ENCODE data around the gene RALGPS2. TPM values are rescaled to one million over a fixed set of nuclear protein-coding genes. Genes with fewer than 3 reads are reported as not detected.

The RALGPS2 gene
- total and polyA plus RNA-seq, 9 of the 15 experiments (the other 6 are each of a cell fraction or from before 2014, with no cell fraction given) = 0.28 to 6.5 (median 2.6) TPM

GRCh38 chr1:178954325-178954690 lies 229.3 kb downstream of the RALGPS2 start:
- Histone ChIP-seq H3K79me2 (ENCODE audit: control insufficient read depth, insufficient read depth, low read length) (no peaks in the 10 kb centered on the region), H3K9me3 (replicated peaks; ENCODE audit: control insufficient read depth, insufficient read depth, low read depth, low read length) (no peaks in the 10 kb centered on the region), H3K4me1 (replicated peaks in 1 of 2; ENCODE audit: control insufficient read depth in 2 of 2, insufficient read depth in 2 of 2, low read length in 2 of 2) (peaks cover 0 to 3% of the 10 kb centered on the region in 2 experiments; a peak in 2 of 5 replicates), H3K4me3 (no peak overlapping the region), H3K27ac (ENCODE audit: extremely low read depth, low read depth, low read length) (no peak overlapping the region), H3K9ac (ENCODE audit: insufficient read depth in 1 of 2, low read depth in 2 of 2, low read length in 2 of 2) (peak overlapping the region in 1 of 2 experiments; percentile 42; a peak in 1 of 4 replicates), H3K9me1 (ENCODE audit: control insufficient read depth, insufficient read depth, low read length) (no peaks in the 10 kb centered on the region), H3K27me3 (ENCODE audit: control insufficient read depth in 2 of 2, insufficient read depth in 2 of 2, low read length in 2 of 2) (peaks cover 37 to 67% of the 10 kb centered on the region in 2 experiments), H2AFZ (ENCODE audit: low read depth, low read length) (no peak overlapping the region), H4K20me1 (replicated peaks; ENCODE audit: control insufficient read depth, insufficient read depth, low read length) (peaks cover 6% of the 10 kb centered on the region; the same call in 1 of the 2 replicates), H3K36me3 (ENCODE audit: control insufficient read depth, insufficient read depth, low read length) (no peaks in the 10 kb centered on the region), H3K4me2 (ENCODE audit: insufficient read depth, low read length) (no peak overlapping the region)
- ChIA-PET POLR2A (no interaction called here), CTCF (ENCODE audit: low intra/inter-chr PET ratio) (no interaction called here)
- DNase-seq (ENCODE audit: extremely low read depth in 1 of 4, low spot score in 3 of 4) = no peak
- 8% methylated on average over 11 of the region's 11 CpGs for WGBS (ENCODE audit: insufficient coverage, low coverage, missing lambda C conversion rate)
- in situ Hi-C loops (cut with MboI) = no loop called here
- no TSS peak for BruUV-seq (replicated peaks)
- ATAC-seq = no peak; the same call in 2 of the 3 replicates
- FAIRE-seq = no peak
- intact Hi-C loops (cut with micrococcal nuclease) = no loop called here
- TF ChIP-seq EZH2 (IDR thresholded peaks at IDR 0.05; ENCODE audit: borderline replicate concordance, low read depth, low read length) (0 out of 2 replicates have a peak, but pooled peaks have one; percentile 56), HOXB6 (CRISPR knock-in tag; IDR thresholded peaks at IDR 0.05; ENCODE audit: borderline replicate concordance) (no peak), RBFOX2 (IDR thresholded peaks at IDR 0.05; ENCODE audit: low read depth, low read length) (no peak)

- no peaks in the 10 kb centered on the region for H3K79me2 ChIP-seq (ENCODE audit: control insufficient read depth, insufficient read depth, low read length)
- no peak overlapping the region for H2AFZ ChIP-seq (ENCODE audit: low read depth, low read length)
- peaks cover 37 to 73% of the 10 kb centered on the region in 2 experiments for H3K27me3 ChIP-seq (ENCODE audit: control insufficient read depth in 2 of 2, insufficient read depth in 2 of 2, low read length in 2 of 2)
- in situ Hi-C loops (cut with MboI) = no loop called here
- H3K27ac ChIP-seq (ENCODE audit: extremely low read depth, low read depth, low read length) = no peak overlapping the region
- no peak overlapping the region for H3K4me3 ChIP-seq
- POLR2A ChIA-PET = interaction anchor here (0.6 to 0.7 kb wide), 2 partner anchors 17 to 366 kb away, joined by 3 to 4 read pairs; no protein-coding TSS in a partner anchor
- no TSS peak for BruUV-seq (replicated peaks)
- H3K9ac ChIP-seq (ENCODE audit: insufficient read depth in 1 of 2, low read depth in 2 of 2, low read length in 2 of 2) = no peak overlapping the region
- H3K36me3 ChIP-seq (ENCODE audit: control insufficient read depth, insufficient read depth, low read length) = no peaks in the 10 kb centered on the region
- intact Hi-C loops (cut with micrococcal nuclease) = no loop called here
- CTCF ChIA-PET (ENCODE audit: low intra/inter-chr PET ratio) = no interaction called here
- H3K9me3 ChIP-seq (replicated peaks; ENCODE audit: control insufficient read depth, insufficient read depth, low read depth, low read length) = no peaks in the 10 kb centered on the region
- no peak overlapping the region for H3K4me2 ChIP-seq (ENCODE audit: insufficient read depth, low read length)
- no peaks in the 10 kb centered on the region for H3K9me1 ChIP-seq (ENCODE audit: control insufficient read depth, insufficient read depth, low read length)
- whole genome bisulfite sequencing (ENCODE audit: insufficient coverage, low coverage, missing lambda C conversion rate) = 4% methylated on average over 6 of the region's 6 CpGs
- no peak for ATAC-seq
- no peak for DNase-seq (ENCODE audit: extremely low read depth in 1 of 4, low spot score in 3 of 4)
- no peak for FAIRE-seq
- H4K20me1 ChIP-seq (replicated peaks; ENCODE audit: control insufficient read depth, insufficient read depth, low read length) = peaks cover 6% of the 10 kb centered on the region; the same call in 1 of the 2 replicates
- peaks cover 0 to 3% of the 10 kb centered on the region in 2 experiments; a peak in 3 of 5 replicates for H3K4me1 ChIP-seq (replicated peaks in 1 of 2; ENCODE audit: control insufficient read depth in 2 of 2, insufficient read depth in 2 of 2, low read length in 2 of 2)
- TF ChIP-seq ZNF511 (CRISPR knock-in tag; IDR thresholded peaks at IDR 0.05) (no peak), BHLHE40 (IDR thresholded peaks at IDR 0.05; ENCODE audit: low read length) (no peak), ZNF239 (CRISPR knock-in tag; IDR thresholded peaks at IDR 0.05) (no peak), SMARCC2 (IDR thresholded peaks at IDR 0.05; ENCODE audit: low read depth) (no peak), SAP30 (IDR thresholded peaks at IDR 0.05; ENCODE audit: borderline replicate concordance, insufficient read depth, low read depth, low read length, poor library complexity, severe bottlenecking) (no peak), CBX1 (IDR thresholded peaks at IDR 0.05; ENCODE audit: low read depth) (no peak), ZBTB5 (IDR thresholded peaks at IDR 0.05) (no peak)
Measured at GRCh38 chr1:178954937-178955336, 229.9 kb downstream of the RALGPS2 start.
